ENCODE data around the gene DTX3. TPM values are rescaled to one million over a fixed set of nuclear protein-coding genes. Genes with fewer than 3 reads are reported as not detected.
A peak's percentile ranks its signal among the peaks of the same experiment; 100 is the strongest.

The DTX3 gene
- polyA plus RNA-seq, 1 donor from 2014 or later: 141 TPM

- Histone ChIP-seq H3K9ac (ENCODE audit: low read length) (peak within 1 kb of the TSS; percentile 66), H3K9me3 (ENCODE audit: low read length) (no peaks in the 10 kb centered on the region), H4K20me1 (ENCODE audit: insufficient read depth) (no peaks in the 10 kb centered on the region), H3K4me2 (ENCODE audit: low read length) (peak within 1 kb of the TSS; percentile 45), H3K4me3 (ENCODE audit: low read length) (peak within 1 kb of the TSS; percentile 69), H2AFZ (ENCODE audit: low read depth, low read length) (peak within 1 kb of the TSS; percentile 37), H3K9me2 (ENCODE audit: insufficient read depth, low read length) (no peaks in the 10 kb centered on the region), H3K27me3 (ENCODE audit: insufficient read depth, low read depth, low read length) (peaks cover 13% of the 10 kb centered on the region), H3F3A (ENCODE audit: insufficient read depth, low read length, poor library complexity, severe bottlenecking) (no peaks in the 10 kb centered on the region), H3K36me3 (ENCODE audit: insufficient read depth, low read length) (no peaks in the 10 kb centered on the region), H3K79me2 (replicated peaks; ENCODE audit: insufficient read depth, low read length) (peaks cover 1% of the 10 kb centered on the region), H3K27ac (ENCODE audit: low read length) (no peak within 1 kb of the TSS)
- TF ChIP-seq REST (IDR thresholded peaks at IDR 0.05; ENCODE audit: borderline replicate concordance): no peak
- TF ChIP-seq EZH2 (IDR thresholded peaks at IDR 0.05; ENCODE audit: borderline replicate concordance, insufficient read depth, low read length, poor library complexity, severe bottlenecking): no peak
- peak; percentile 34 for TF ChIP-seq POLR2AphosphoS5 (IDR thresholded peaks at IDR 0.05)
- TF ChIP-seq SMC3 (conservative IDR thresholded peaks at IDR 0.05; ENCODE audit: poor library complexity): no peak
- no peak for TF ChIP-seq RAD21 (conservative IDR thresholded peaks at IDR 0.05)
- TF ChIP-seq CTCF (IDR thresholded peaks at IDR 0.05; ENCODE audit: poor library complexity, severe bottlenecking): no peak
Measured at GRCh38 chr12:57611108-57611826, 6.6 kb downstream of the DTX3 start, which contains the start of gene ARHGEF25. Gene ARHGEF25, plus strand, starts transcription at chr12:57611435. Its CDS starts 460 bp downstream, at chr12:57611895.

- no peak overlapping the region for H3K27ac ChIP-seq (ENCODE audit: low read length)
- H3K9ac ChIP-seq (ENCODE audit: low read length): peak overlapping the region; percentile 66
Measured at GRCh38 chr12:57611827-57612710, 7.4 kb downstream of the DTX3 start.

More at GRCh38 chr12:57611827-57612710, 7.4 kb downstream of the DTX3 start:
- peaks cover 13% of the 10 kb centered on the region for H3K27me3 ChIP-seq (ENCODE audit: insufficient read depth, low read depth, low read length)
- no peaks in the 10 kb centered on the region for H3K36me3 ChIP-seq (ENCODE audit: insufficient read depth, low read length)
- no peaks in the 10 kb centered on the region for H3K79me2 ChIP-seq (replicated peaks; ENCODE audit: insufficient read depth, low read length)
- H3K9me3 ChIP-seq (ENCODE audit: low read length): no peaks in the 10 kb centered on the region
- no peak for TF ChIP-seq MXI1 (conservative IDR thresholded peaks at IDR 0.05; ENCODE audit: poor library complexity, severe bottlenecking)
- no peak for TF ChIP-seq RAD21 (conservative IDR thresholded peaks at IDR 0.05)
- no peak for TF ChIP-seq EZH2 (IDR thresholded peaks at IDR 0.05; ENCODE audit: borderline replicate concordance, insufficient read depth, low read length, poor library complexity, severe bottlenecking)
- TF ChIP-seq TAF1 (IDR thresholded peaks at IDR 0.05; ENCODE audit: low read depth): no peak
- TF ChIP-seq SMC3 (conservative IDR thresholded peaks at IDR 0.05; ENCODE audit: poor library complexity): no peak
- no peak for TF ChIP-seq REST (IDR thresholded peaks at IDR 0.05; ENCODE audit: borderline replicate concordance)
- TF ChIP-seq EP300 (conservative IDR thresholded peaks at IDR 0.05; ENCODE audit: poor library complexity, severe bottlenecking): no peak
- TF ChIP-seq CTCF (IDR thresholded peaks at IDR 0.05; ENCODE audit: poor library complexity, severe bottlenecking): no peak
- no peak for TF ChIP-seq POLR2AphosphoS5 (IDR thresholded peaks at IDR 0.05)
- no peaks in the 10 kb centered on the region for H4K20me1 ChIP-seq (ENCODE audit: insufficient read depth)
- peak overlapping the region; percentile 69 for H3K4me3 ChIP-seq (ENCODE audit: low read length)
- no peaks in the 10 kb centered on the region for H3K9me2 ChIP-seq (ENCODE audit: insufficient read depth, low read length)
- no peak overlapping the region for H2AFZ ChIP-seq (ENCODE audit: low read depth, low read length)
- no peaks in the 10 kb centered on the region for H3F3A ChIP-seq (ENCODE audit: insufficient read depth, low read length, poor library complexity, severe bottlenecking)
- no peak overlapping the region for H3K4me2 ChIP-seq (ENCODE audit: low read length)
